NCI-H748 treated with DMSO at 0.1 percent for 48 hours (cell line): ENCODE measurements around the gene CAPN15.

Experiments used
- DNase-seq: peaks from one replicate; lab custom pipeline; 2025; lab: John Stamatoyannopoulos, UW

The CAPN15 gene

GRCh38 chr16:561957-562938 is 34.7 kb downstream of the CAPN15 start:
- DNase-seq: no peak

- no peak for DNase-seq
These were observed 35.6 kb downstream of the CAPN15 start for GRCh38 chr16:563072-563644.

DNA sequence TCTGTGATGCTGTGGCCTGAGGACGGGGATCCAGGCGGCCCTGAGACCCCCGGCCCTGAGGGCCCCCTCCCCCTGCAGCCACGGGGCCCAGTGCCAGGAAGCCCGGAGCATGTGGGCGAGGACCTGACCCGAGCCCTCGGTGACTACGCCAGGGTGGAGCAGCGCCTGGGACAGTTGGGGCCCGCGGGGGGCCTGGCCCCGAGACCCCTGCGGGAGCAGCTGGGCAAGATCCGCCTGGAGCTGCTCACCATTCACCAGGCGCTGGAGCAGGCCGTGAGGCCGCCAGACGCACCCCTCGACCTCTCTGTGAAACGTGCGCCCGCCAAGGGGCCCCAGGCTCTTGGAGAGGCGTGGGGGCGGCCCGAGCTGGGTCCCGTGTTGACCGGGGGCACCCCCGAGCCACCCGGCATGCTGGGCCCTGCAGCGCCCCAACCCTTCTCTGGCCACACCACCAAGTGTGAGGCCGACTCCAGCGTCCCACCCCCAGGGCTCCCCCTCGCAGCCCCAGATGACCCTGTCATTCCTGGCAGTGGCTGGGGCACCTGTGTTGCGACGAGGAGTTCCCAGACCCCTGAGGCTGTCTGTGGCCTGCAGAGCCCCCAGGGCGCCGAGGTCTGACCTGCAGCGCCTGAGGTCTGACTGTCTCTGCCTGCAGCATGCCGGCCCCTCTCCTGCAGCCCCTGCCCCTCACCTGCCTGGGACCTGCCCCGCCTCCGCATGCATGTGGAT is 37.3 kb downstream of the CAPN15 start:
- no peak for DNase-seq

DNA sequence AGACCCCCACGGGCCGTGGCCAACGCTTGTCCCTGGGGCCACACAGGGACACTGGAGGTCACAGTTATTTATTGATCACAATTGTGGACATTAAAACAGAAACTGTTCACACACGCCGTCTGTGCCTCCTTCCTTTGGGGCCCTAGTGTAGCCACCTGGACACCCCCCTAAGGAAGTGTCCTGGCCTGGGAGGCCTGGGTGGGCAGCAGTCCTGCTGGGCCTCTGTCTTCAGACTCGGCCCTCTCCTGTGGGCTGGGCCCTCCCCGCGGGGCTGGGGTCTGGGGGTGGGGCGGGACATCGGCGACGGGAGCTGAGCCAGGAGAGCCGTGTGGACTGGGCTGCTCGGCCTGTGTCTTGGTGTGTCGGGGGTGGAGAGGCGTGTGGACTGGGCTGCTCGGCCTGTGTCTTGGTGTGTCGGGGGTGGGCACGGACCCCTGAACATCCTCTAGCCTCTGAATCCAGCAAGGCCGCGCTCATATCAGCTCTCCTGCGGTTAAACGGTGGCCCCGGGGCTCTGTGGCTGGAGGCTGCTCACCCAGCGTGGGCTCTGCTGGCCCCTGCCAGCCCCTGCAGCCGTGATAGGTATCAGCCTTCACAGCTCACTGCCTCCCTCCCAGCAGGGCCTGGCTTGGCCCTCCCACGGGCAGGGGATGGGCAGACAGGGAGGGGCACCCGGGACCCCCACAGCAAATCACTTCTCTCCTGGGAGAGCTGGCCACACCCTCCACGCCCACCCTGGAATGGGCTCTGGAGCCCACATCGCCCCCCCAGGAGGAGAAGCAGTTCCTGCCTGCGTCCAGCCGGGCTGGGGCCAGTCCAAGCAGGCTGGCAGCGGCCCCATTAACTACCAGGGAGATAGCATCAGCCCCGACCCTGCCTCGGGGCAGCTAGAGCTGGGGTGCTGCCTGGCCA is 38.2 kb downstream of the CAPN15 start:
- DNase-seq: no peak

- DNase-seq: no peak
These were observed 39.2 kb downstream of the CAPN15 start, which contains the start of gene NHLRC4 for GRCh38 chr16:566475-567372. TSS of gene NHLRC4 (plus strand) at chr16:567005. CDS start at chr16:568048, 1,043 bp downstream.

- no peak for DNase-seq
These were observed 40.1 kb downstream of the CAPN15 start for GRCh38 chr16:567373-568256.

- no peak for DNase-seq
These were observed 41.1 kb downstream of the CAPN15 start for GRCh38 chr16:568401-569258.

- no peak for DNase-seq
These were observed 42.1 kb downstream of the CAPN15 start, which contains the start of gene PIGQ for GRCh38 chr16:569445-570254. TSS of gene PIGQ (plus strand) at chr16:569968. CDS start at chr16:574075, 4,107 bp downstream.

DNA sequence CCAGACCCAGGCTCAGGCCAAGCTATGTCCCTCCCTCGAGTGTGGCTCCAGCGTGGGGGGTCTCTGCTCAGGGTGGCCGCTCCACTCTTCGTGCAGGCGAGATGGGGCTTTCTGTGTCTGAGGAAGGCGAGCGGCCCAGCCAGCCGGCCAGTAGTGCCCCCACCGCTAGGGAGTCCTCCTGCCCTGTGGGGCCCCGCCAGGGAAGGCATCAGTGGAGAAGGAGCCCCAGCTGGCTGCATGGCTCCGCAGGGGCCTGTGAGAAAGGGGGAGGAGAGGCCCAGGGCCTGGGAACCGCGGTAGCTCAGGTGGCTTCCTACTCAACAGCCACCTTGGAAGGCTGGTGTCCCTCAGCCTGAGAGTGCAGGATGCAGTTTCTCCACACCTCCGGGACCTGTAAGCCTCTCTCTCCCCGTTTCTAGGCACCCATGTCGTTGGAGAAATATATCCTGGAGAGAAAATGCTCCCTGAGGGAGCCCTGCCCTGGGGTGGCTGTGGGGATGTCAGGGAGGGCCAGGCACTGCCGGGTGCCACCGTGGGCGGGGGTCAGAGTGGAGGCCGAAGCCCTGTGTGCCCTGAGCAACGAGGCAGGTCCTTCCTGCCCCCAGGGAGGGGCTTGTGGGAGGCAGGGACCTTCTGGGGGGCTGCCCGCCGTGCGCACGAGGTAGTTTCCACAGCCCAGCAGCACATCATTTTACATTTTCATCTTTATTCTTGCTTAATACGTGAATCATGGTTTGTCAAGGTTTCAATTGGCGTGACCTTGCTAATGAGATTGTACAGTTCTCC is 45.5 kb downstream of the CAPN15 start:
- DNase-seq: no peak

DNA sequence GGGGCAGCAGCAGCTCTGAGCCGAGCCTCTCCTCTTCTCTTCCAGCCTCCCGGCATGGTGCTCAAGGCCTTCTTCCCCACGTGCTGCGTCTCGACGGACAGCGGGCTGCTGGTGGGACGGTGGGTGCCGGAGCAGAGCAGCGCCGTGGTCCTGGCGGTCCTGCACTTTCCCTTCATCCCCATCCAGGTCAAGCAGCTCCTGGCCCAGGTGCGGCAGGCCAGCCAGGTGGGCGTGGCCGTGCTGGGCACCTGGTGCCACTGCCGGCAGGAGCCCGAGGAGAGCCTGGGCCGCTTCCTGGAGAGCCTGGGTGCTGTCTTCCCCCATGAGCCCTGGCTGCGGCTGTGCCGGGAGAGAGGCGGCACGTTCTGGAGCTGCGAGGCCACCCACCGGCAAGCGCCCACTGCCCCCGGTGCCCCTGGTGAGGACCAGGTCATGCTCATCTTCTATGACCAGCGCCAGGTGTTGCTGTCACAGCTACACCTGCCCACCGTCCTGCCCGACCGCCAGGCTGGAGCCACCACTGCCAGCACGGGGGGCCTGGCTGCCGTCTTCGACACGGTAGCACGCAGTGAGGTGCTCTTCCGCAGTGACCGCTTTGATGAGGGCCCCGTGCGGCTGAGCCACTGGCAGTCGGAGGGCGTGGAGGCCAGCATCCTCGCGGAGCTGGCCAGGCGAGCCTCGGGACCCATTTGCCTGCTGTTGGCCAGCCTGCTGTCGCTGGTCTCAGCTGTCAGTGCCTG is 46.7 kb downstream of the CAPN15 start:
- no peak for DNase-seq

DNA sequence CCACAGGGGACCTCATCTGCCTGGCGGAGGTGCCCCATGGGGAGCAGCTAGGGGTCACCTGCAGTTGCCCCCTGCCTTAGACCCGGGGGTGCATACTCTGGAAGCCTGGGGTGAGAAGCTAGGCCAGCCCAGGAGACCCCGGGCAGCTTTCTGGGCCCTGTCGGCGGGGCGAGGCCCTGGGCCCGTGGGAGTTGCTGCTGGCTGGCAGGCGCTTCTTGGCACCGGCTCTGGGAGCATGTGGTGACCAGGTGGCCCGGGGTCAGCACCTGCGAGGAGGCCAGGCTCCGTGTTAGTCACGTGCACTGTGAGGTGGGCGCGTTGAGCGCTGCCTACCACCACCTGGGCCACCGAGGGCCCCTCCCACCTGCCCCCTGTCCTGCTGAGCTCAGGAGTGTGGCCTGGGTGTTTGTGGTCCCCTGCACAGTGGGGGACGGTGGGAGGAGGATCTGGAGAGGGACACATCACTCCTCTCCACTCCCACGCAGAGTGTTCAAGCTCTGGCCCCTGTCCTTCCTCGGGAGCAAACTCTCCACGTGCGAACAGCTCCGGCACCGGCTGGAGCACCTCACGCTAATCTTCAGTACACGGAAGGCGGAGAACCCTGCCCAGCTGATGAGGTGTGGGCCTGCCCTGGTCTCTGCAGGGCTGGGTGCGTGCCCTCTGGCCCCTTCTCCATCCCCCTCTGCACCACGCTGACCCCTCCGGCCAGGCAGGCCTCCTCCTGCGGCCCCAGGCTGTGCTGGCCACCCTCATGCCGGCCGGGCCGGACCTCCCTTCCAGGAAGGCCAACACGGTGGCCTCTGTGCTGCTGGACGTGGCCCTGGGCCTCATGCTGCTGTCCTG is 48.1 kb downstream of the CAPN15 start:
- DNase-seq: no peak

DNA sequence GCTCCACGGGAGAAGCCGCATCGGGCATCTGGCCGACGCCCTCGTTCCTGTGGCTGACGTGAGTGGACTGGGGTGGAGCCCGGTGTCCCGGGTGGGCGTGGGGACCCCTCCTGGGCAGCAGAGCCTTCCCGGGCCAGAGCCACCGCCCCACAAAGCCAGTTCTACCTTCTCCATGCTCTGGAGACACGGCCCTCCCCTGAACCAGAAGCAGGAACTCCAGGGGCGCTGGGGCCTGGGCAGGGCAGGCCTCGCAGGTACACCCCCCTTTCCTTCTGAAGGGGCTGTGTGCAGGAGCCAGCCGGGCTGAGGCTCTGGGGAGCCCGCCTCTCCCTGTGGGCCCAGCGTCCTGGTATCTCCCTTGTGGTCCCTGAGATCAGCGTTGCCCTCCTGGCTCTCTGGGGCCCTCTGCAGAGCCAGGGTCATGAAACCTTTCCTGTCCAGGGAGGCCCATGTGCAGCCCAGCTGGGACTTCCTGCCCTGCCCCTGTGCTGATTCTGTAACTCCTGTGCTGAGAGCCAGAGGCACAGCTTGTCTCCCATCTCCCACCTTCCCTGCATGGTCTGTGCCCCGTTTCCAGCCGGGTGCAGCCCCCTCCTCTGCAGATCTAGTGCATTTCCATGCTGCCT is 48.8 kb downstream of the CAPN15 start:
- no peak for DNase-seq

- DNase-seq: no peak
These were observed 49.3 kb downstream of the CAPN15 start for GRCh38 chr16:576823-577201.

DNA sequence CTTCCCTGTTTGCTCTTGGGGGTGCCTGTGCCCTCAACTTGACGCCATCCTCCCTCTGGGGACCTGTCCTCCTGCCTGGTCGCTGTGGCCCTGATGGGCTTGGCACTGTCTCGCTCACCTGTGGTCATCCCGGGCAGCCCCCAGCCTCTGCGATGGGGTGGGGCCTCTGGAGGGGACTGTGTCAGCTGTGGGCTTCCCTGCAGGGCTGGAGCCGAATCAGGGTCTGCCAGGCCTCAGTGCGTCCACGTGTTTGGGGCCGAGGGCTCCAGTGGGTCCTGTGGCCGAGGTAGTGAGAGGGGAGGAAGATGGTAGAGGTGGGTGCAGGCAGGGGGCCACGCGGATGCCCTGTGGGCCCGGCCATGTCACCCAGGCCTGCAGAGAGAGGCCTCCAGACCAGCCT is 50.3 kb downstream of the CAPN15 start:
- no peak for DNase-seq
